Fibroblast of skin of right biceps (primary cell): ENCODE measurements around the gene MEI1.
"Not testable (repeated sequence)": the region's sequence is repeated elsewhere in the genome, so short reads cannot be mapped to it uniquely, and the experiment has no call there.

Source experiments
- DNase-seq: peaks from one replicate; pipeline ENCODE4 v3.0.0-alpha.2; 2013

The MEI1 gene

GRCh38 chr22:41823797-41824196, 124.5 kb downstream of the MEI1 start:
- DNase-seq = no peak

- DNase-seq = peak; percentile 17
Observed at GRCh38 chr22:41825376-41825775, 126.1 kb downstream of the MEI1 start.

- DNase-seq = no peak
Observed at GRCh38 chr22:41826021-41826420, 126.7 kb downstream of the MEI1 start.

- DNase-seq = no peak
Observed at GRCh38 chr22:41826430-41827383, 127.4 kb downstream of the MEI1 start.

- no peak for DNase-seq
Observed at GRCh38 chr22:41827671-41828070, 128.4 kb downstream of the MEI1 start.

- DNase-seq = no peak
Observed at GRCh38 chr22:41828516-41828915, 129.2 kb downstream of the MEI1 start.

GRCh38 chr22:41830174-41830573, 130.9 kb downstream of the MEI1 start:
- DNase-seq = no peak

- DNase-seq = no peak
Observed at GRCh38 chr22:41831383-41831782, 132.1 kb downstream of the MEI1 start.

- DNase-seq = peak; percentile 23
Observed at GRCh38 chr22:41831828-41832552, 132.7 kb downstream of the MEI1 start.

GRCh38 chr22:41832553-41833368, 133.5 kb downstream of the MEI1 start, which contains the start of gene SREBF2:
SREBF2 (plus strand) TSS chr22:41833105; CDS start chr22:41833271, 166 bp downstream.
- peak; percentile 99 for DNase-seq

- DNase-seq = peak; percentile 17
Observed at GRCh38 chr22:41833369-41834004, 134.2 kb downstream of the MEI1 start.

GRCh38 chr22:41834005-41834944, 135.0 kb downstream of the MEI1 start:
- DNase-seq = no peak

GRCh38 chr22:41835462-41835861, 136.2 kb downstream of the MEI1 start:
- DNase-seq = not testable (repeated sequence)

GRCh38 chr22:41836551-41836950, 137.2 kb downstream of the MEI1 start:
- no peak for DNase-seq

GRCh38 chr22:41838842-41839618, 139.7 kb downstream of the MEI1 start:
- DNase-seq = no peak

GRCh38 chr22:41840216-41840615, 140.9 kb downstream of the MEI1 start:
- DNase-seq = no peak

- no peak for DNase-seq
Observed at GRCh38 chr22:41841085-41841712, 141.9 kb downstream of the MEI1 start.

GRCh38 chr22:41842996-41843970, 144.0 kb downstream of the MEI1 start:
- no peak for DNase-seq

GRCh38 chr22:41844036-41844435, 144.7 kb downstream of the MEI1 start:
- no peak for DNase-seq
